ENCODE data around the gene CCL7.

CCL7 gene

DNA sequence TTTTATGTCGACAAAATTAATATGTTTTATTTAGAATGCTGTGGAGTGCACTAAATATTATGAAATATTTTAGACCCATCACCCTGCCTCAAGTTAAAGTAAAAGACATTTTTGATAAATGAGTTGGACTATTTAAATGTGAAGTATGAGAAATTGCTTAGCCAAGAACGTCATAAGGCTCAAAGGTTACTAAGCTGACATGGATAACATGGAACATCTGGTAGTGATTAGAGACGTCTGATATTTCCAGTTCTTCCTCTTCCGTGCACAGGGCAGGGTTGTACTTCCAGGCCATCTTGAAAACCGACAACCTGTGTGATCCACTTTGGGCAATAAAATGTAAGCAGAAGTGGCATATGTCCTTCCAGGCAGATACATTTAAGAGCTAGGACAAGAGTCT is 42.1 kb downstream of the CCL7 start:
- Histone ChIP-seq H3K4me3 (replicated peaks; ENCODE audit: insufficient read depth, low read length) (no peak overlapping the region), H3K27me3 (ENCODE audit: insufficient read depth, poor library complexity, severe bottlenecking) (no peaks in the 10 kb centered on the region), H3K27ac (replicated peaks) (no peak overlapping the region)
- TF ChIP-seq, protein P1, sequence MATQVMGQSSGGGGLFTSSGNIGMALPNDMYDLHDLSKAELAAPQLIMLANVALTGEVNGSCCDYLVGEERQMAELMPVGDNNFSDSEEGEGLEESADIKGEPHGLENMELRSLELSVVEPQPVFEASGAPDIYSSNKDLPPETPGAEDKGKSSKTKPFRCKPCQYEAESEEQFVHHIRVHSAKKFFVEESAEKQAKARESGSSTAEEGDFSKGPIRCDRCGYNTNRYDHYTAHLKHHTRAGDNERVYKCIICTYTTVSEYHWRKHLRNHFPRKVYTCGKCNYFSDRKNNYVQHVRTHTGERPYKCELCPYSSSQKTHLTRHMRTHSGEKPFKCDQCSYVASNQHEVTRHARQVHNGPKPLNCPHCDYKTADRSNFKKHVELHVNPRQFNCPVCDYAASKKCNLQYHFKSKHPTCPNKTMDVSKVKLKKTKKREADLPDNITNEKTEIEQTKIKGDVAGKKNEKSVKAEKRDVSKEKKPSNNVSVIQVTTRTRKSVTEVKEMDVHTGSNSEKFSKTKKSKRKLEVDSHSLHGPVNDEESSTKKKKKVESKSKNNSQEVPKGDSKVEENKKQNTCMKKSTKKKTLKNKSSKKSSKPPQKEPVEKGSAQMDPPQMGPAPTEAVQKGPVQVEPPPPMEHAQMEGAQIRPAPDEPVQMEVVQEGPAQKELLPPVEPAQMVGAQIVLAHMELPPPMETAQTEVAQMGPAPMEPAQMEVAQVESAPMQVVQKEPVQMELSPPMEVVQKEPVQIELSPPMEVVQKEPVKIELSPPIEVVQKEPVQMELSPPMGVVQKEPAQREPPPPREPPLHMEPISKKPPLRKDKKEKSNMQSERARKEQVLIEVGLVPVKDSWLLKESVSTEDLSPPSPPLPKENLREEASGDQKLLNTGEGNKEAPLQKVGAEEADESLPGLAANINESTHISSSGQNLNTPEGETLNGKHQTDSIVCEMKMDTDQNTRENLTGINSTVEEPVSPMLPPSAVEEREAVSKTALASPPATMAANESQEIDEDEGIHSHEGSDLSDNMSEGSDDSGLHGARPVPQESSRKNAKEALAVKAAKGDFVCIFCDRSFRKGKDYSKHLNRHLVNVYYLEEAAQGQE (IDR thresholded peaks at IDR 0.05; ENCODE audit: insufficient replicate concordance, low read depth): no peak
- TF ChIP-seq, protein P2, sequence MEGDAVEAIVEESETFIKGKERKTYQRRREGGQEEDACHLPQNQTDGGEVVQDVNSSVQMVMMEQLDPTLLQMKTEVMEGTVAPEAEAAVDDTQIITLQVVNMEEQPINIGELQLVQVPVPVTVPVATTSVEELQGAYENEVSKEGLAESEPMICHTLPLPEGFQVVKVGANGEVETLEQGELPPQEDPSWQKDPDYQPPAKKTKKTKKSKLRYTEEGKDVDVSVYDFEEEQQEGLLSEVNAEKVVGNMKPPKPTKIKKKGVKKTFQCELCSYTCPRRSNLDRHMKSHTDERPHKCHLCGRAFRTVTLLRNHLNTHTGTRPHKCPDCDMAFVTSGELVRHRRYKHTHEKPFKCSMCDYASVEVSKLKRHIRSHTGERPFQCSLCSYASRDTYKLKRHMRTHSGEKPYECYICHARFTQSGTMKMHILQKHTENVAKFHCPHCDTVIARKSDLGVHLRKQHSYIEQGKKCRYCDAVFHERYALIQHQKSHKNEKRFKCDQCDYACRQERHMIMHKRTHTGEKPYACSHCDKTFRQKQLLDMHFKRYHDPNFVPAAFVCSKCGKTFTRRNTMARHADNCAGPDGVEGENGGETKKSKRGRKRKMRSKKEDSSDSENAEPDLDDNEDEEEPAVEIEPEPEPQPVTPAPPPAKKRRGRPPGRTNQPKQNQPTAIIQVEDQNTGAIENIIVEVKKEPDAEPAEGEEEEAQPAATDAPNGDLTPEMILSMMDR (IDR thresholded peaks at IDR 0.05; ENCODE audit: insufficient read depth, low read length): no peak
- no peak for TF ChIP-seq GABPA (IDR thresholded peaks at IDR 0.05; ENCODE audit: low read depth)
- TF ChIP-seq SPI1 (IDR thresholded peaks at IDR 0.05; ENCODE audit: borderline replicate concordance, low read depth): no peak
- no peak for TF ChIP-seq POLR2AphosphoS5 (IDR thresholded peaks at IDR 0.05; ENCODE audit: low read depth)
- no peak for DNase-seq (ENCODE audit: low read depth in 1 of 2, low spot score in 1 of 2)

DNA sequence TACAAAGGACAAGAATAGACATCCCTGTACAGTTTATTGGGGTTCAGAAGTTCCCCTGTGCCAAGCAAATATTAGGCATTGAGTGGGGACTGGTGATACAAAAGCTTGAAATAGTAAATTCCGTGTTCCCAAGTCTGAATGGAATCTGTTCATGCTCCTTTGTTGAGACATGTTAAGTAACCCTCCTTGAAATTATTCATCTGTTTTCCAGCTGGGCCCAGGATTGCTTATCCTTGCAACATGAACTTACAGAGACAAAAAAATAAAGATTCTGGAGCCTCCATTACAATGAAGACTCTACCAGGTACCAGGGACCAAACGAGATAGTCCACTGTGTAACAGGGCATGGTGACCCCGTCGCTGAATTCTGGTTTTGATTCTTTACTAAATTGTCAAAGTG is 43.1 kb downstream of the CCL7 start:
- Histone ChIP-seq H3K4me3 (replicated peaks; ENCODE audit: insufficient read depth, low read length) (no peak overlapping the region), H3K27me3 (ENCODE audit: insufficient read depth, poor library complexity, severe bottlenecking) (no peaks in the 10 kb centered on the region), H3K27ac (replicated peaks) (no peak overlapping the region)
- no peak for DNase-seq (ENCODE audit: low read depth in 1 of 2, low spot score in 1 of 2)
- no peak for TF ChIP-seq GABPA (IDR thresholded peaks at IDR 0.05; ENCODE audit: low read depth)
- TF ChIP-seq, protein P2 (IDR thresholded peaks at IDR 0.05; ENCODE audit: insufficient read depth, low read length): no peak
- no peak for TF ChIP-seq SPI1 (IDR thresholded peaks at IDR 0.05; ENCODE audit: borderline replicate concordance, low read depth)

DNA sequence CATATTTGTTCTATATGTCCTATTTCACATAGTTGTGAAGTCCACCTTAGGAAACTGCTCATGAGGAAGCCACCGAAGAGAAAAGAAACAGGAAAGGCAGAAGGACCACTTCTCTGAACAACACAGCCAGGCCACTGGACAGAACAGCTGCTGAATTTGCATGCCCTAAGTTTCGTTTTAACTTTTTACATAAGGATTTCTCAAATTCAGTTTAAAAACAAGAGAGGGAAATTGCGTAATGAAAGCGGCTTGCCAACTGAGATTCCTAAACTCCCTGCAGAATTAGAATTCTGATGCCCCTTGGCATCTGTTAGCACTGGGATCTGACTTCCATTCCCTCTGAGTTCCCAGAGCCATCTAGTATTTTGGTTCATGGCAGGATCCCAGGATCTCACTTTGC is 44.3 kb downstream of the CCL7 start:
- Histone ChIP-seq H3K27me3 (ENCODE audit: insufficient read depth, poor library complexity, severe bottlenecking) (no peaks in the 10 kb centered on the region), H3K27ac (replicated peaks) (peak overlapping the region; percentile 9; the same call in 1 of the 2 replicates), H3K4me3 (replicated peaks; ENCODE audit: insufficient read depth, low read length) (no peak overlapping the region)
- TF ChIP-seq POLR2AphosphoS5 (IDR thresholded peaks at IDR 0.05; ENCODE audit: low read depth) (no peak), GABPA (IDR thresholded peaks at IDR 0.05; ENCODE audit: low read depth) (no peak), SPI1 (IDR thresholded peaks at IDR 0.05; ENCODE audit: borderline replicate concordance, low read depth) (no peak)
- TF ChIP-seq, protein P1 (IDR thresholded peaks at IDR 0.05; ENCODE audit: insufficient replicate concordance, low read depth): no peak
- TF ChIP-seq, protein P2 (IDR thresholded peaks at IDR 0.05; ENCODE audit: insufficient read depth, low read length): no peak
- peak in 1 of 2 experiments; percentile 21 for DNase-seq (ENCODE audit: low read depth in 1 of 2, low spot score in 1 of 2)

DNA sequence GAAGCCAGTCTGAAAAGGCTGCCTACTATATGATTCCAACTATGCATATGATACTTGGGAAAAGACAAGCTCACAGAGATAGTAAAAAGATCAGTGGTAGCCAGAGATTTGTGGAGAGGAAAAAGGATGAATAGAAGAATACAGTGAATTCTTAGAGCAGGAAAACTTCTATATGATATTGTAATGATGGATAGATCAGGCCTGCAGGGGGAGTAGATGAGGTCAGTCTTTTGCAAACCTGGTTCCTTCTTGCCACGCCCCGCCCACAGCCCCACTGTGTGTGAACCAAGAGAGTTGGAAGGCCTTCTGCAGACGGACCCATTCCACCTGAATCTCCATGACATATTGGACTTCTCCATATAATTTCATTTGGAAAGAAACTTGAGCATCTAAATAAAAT is 48.5 kb downstream of the CCL7 start:
- Histone ChIP-seq H3K27me3 (ENCODE audit: insufficient read depth, poor library complexity, severe bottlenecking) (no peaks in the 10 kb centered on the region), H3K27ac (replicated peaks) (no peak overlapping the region), H3K4me3 (replicated peaks; ENCODE audit: insufficient read depth, low read length) (no peak overlapping the region)
- DNase-seq (ENCODE audit: low read depth in 1 of 2, low spot score in 1 of 2): peak in 1 of 2 experiments; percentile 40
- TF ChIP-seq GABPA (IDR thresholded peaks at IDR 0.05; ENCODE audit: low read depth): no peak
- TF ChIP-seq SPI1 (IDR thresholded peaks at IDR 0.05; ENCODE audit: borderline replicate concordance, low read depth): no peak
- TF ChIP-seq, protein P1 (IDR thresholded peaks at IDR 0.05; ENCODE audit: insufficient replicate concordance, low read depth): no peak
- no peak for TF ChIP-seq POLR2AphosphoS5 (IDR thresholded peaks at IDR 0.05; ENCODE audit: low read depth)
- TF ChIP-seq, protein P2 (IDR thresholded peaks at IDR 0.05; ENCODE audit: insufficient read depth, low read length): no peak

All from HL-60 (cell line).